GM21717 (cell line): ENCODE data around the gene CRCP.

Experiments used
- ATAC-seq: cut with Tn5 transposase; IDR thresholded peaks from one replicate; pipeline ENCODE4 v1.9.1; 2021; ENCODE audit warnings: mild to moderate bottlenecking, moderate library complexity; ENCODE audit not compliant: unreplicated experiment

Gene CRCP

GRCh38 chr7:66186991-66187390, 72.3 kb downstream of the CRCP start:
- no peak for ATAC-seq

- no peak for ATAC-seq
These were observed 73.3 kb downstream of the CRCP start for GRCh38 chr7:66187905-66188304.

- no peak for ATAC-seq
These were observed 74.0 kb downstream of the CRCP start for GRCh38 chr7:66188645-66189044.

GRCh38 chr7:66189695-66190503, 75.3 kb downstream of the CRCP start:
- no peak for ATAC-seq

GRCh38 chr7:66190504-66190857, 75.8 kb downstream of the CRCP start:
- no peak for ATAC-seq

GRCh38 chr7:66193146-66193725, 78.6 kb downstream of the CRCP start:
- no peak for ATAC-seq

GRCh38 chr7:66198469-66198868, 83.8 kb downstream of the CRCP start:
- ATAC-seq: no peak

- ATAC-seq: no peak
These were observed 84.3 kb downstream of the CRCP start for GRCh38 chr7:66198956-66199355.

GRCh38 chr7:66202441-66202840, 87.8 kb downstream of the CRCP start:
- no peak for ATAC-seq
